PC-3 (cell line): ENCODE measurements around the gene NOP56.

ENCODE experiments used
- EZH2 ChIP-seq: fragments of 300-600 bp; sonication (generic); IDR thresholded peaks from one replicate; pipeline ENCODE4 v1.6.1; 2017; ENCODE audit warnings: antibody characterized with exemption, mild to moderate bottlenecking, low read length; ENCODE audit not compliant: unreplicated experiment
- TF ChIP-seq, protein P1 (sequence below): fragments of 300-600 bp; sonication (generic); conservative IDR thresholded peaks from 2 replicates; pipeline ENCODE4 v1.5.1; 2017; ENCODE audit warnings: antibody characterized with exemption, low read depth, mild to moderate bottlenecking, low read length

DNA sequence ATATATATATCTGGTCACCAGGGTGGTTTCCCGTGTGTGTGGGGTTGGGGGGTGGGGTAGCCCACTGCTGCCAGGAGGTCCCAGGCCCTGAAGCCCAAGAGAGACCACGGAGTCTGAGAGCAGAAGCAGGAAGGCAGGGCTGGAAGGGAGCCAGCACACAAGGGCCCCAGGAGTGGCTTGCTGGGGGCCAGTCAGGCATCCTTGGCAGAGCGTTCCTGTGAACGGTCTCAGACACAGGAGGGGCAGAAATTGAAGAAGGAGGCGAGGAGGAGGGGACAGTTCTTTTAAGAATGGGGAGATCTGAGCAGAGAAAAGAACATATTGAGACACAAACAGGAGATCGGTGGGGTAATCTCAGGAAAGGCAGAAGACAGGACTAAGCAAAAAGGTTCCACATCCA is 38.3 kb downstream of the NOP56 start:
- TF ChIP-seq, protein P1, sequence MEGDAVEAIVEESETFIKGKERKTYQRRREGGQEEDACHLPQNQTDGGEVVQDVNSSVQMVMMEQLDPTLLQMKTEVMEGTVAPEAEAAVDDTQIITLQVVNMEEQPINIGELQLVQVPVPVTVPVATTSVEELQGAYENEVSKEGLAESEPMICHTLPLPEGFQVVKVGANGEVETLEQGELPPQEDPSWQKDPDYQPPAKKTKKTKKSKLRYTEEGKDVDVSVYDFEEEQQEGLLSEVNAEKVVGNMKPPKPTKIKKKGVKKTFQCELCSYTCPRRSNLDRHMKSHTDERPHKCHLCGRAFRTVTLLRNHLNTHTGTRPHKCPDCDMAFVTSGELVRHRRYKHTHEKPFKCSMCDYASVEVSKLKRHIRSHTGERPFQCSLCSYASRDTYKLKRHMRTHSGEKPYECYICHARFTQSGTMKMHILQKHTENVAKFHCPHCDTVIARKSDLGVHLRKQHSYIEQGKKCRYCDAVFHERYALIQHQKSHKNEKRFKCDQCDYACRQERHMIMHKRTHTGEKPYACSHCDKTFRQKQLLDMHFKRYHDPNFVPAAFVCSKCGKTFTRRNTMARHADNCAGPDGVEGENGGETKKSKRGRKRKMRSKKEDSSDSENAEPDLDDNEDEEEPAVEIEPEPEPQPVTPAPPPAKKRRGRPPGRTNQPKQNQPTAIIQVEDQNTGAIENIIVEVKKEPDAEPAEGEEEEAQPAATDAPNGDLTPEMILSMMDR, result no peak
- TF ChIP-seq EZH2, result no peak
